Fibroblast of peridontal ligament (primary cell): Measurements from ENCODE around the gene PRSS3.
"Not testable (repeated sequence)": the region's sequence is repeated elsewhere in the genome, so short reads cannot be mapped to it uniquely, and the experiment has no call there.

Experiments used
- DNase-seq: peaks from one replicate; pipeline ENCODE4 v3.0.0-alpha.2; 2010; ENCODE audit errors: extremely low read depth

Gene PRSS3

GRCh38 chr9:33786681-33787080 is 8.7 kb upstream of the PRSS3 start:
- DNase-seq, result no peak

- no peak for DNase-seq
Observed at GRCh38 chr9:33787839-33788238, 7.5 kb upstream of the PRSS3 start.

- not testable (repeated sequence) for DNase-seq
Observed at GRCh38 chr9:33789429-33789828, 5.9 kb upstream of the PRSS3 start.

DNA sequence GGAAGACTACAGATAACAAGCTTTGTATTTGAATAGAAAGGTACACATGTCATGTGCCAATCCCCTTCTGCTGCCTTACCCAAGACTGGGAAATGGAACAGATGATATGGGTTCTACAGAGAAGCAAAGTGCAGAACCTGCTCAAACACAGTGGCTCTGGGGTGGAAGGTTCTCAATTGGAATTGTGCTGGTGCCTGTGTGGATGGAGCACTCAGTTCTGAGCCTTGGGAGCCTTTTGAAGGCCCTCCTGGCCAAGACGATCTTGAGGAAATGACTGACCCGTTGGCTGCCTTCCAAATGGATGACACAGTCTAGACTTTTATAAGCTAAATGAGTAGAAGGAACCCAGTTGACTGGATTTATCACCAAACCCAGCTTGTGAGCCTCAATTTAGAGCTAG is 4.2 kb upstream of the PRSS3 start:
- DNase-seq, result peak; percentile 43

- DNase-seq, result not testable (repeated sequence)
Observed at GRCh38 chr9:33793496-33793895, 1.9 kb upstream of the PRSS3 start.

DNA sequence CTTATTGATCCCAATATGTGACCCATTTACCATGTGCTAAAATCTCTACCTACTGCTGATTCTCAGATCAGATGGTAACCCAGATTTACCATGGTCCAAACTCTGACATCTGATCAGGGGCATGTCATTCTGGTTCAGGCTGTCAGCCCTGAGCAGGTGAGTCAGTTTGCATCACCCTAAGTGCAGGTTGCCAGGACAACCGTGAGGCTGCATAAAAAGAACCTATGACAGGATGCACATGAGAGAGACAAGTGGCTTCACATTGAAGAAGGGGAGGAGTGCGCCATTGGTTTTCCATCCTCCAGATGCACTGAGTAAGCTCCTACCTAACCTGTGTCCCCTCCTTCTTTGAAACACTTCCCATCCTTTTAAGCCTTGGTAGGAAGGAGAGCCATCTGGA is 801 bp upstream of the PRSS3 start:
- no peak for DNase-seq

GRCh38 chr9:33795819-33796218 is 458 bp downstream of the PRSS3 start:
- no peak for DNase-seq

DNA sequence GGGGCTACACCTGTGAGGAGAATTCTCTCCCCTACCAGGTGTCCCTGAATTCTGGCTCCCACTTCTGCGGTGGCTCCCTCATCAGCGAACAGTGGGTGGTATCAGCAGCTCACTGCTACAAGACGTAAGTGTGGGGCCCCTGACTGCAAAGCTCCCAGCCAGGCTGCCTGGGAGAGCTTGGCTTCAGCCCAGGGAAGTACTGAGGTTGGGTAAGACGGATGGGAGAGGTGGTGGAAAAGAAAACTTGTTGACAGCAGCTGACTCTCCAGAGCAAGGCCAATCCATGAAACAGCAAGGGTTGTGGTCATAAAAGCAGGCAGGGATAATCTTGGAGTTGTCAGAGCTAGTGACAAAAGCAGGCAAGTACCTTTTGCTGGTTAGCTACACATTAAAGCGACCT is 1.3 kb downstream of the PRSS3 start:
- not testable (repeated sequence) for DNase-seq

GRCh38 chr9:33797837-33798236 is 2.5 kb downstream of the PRSS3 start:
- no peak for DNase-seq

DNA sequence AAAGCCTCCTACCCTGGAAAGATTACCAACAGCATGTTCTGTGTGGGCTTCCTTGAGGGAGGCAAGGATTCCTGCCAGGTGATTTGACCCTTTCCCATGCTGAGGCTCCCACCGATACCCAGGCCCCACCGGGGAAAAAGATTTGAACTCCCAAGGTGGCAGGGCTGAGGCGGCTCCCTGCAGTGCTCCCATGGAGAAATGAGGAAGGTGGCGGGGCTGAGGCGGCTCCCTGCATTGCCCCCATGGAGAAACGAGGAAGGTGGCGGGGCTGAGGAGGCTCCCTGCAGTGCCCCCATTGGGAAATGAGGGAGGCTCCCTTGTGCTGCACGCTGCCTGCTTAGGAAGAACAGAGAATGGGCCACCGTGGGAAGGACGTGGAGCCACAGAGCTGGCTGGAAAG is 3.2 kb downstream of the PRSS3 start:
- DNase-seq, result no peak

GRCh38 chr9:33799928-33800704 is 4.8 kb downstream of the PRSS3 start:
- no peak for DNase-seq

DNA sequence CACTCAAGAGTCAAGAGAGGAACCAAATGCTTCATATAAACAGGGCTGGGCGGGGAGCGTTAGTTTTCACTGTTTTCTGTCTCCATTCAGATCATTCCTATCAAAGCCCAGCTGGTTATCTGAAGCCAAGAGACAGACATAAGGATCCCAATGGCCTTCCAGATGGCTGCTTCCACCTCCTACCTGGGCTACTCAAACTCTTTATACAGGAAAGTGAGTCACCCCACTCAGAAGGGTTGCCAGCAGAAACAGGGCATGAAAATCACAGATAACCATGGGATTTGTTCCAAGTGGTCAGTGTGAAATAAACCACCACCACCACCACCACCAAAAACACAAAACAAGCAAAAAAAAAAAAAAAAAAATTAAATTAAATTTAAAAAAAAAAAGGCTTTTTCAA is 5.5 kb downstream of the PRSS3 start:
- no peak for DNase-seq

GRCh38 chr9:33801943-33802500 is 6.7 kb downstream of the PRSS3 start:
- not testable (repeated sequence) for DNase-seq

DNA sequence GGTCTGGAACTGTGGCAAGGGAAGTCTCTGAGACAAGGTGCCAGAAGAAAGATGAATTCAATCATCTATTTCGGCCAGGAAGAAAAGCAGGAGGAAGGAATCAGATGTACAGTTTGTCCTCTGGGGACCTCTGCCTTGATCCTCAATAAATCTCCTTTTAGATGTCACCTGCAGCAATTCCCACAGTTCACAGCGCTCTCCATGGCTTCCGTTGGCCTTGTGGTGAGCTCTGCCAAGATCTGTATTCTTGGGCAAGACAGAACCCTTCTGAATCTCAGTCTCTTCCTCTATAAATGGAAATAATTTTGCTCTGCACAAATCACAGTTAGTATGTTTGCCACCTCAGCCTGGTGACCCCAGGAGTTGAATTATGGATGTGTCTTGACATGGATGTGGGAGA is 8.8 kb downstream of the PRSS3 start:
- DNase-seq, result not testable (repeated sequence)

DNA sequence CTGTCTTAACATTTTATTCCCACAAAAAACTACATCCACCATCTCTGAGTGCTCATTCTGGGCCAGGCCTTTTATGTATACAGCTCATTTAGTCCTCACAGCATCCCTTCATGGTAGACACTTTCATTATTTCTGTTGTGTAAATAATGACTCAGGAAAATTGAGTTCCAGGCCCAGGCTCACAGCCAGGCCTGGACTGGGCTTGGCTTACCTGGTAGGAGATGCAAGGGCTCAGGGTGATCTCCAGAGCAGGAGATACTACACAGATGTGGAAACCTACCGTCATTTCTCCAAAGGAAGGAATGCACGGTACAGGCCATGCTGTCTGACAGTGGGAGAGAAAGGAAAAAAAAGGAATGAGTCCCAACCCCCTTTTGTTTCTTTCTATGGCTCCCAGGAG is 11.8 kb downstream of the PRSS3 start:
- not testable (repeated sequence) for DNase-seq

- not testable (repeated sequence) for DNase-seq
Observed at GRCh38 chr9:33808979-33809322, 13.6 kb downstream of the PRSS3 start.

DNA sequence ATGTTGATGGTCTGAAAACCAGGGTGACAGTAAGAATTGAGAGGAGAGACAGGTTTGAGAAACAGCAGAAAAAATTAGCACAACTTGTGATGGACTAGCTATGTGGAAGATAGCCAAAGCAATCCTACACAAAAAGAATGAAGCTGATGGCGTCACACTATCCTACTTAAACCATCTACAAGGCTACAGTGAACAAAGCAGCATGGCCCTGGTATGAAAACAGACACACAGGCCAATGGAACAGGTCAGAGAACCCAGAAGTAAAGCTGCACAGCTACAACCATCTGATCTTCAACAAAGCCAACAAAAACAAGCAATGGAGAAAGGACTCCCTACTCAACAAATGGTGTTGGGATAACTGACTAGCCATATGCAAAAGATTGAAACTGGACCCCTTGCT is 14.1 kb downstream of the PRSS3 start:
- DNase-seq, result no peak

DNA sequence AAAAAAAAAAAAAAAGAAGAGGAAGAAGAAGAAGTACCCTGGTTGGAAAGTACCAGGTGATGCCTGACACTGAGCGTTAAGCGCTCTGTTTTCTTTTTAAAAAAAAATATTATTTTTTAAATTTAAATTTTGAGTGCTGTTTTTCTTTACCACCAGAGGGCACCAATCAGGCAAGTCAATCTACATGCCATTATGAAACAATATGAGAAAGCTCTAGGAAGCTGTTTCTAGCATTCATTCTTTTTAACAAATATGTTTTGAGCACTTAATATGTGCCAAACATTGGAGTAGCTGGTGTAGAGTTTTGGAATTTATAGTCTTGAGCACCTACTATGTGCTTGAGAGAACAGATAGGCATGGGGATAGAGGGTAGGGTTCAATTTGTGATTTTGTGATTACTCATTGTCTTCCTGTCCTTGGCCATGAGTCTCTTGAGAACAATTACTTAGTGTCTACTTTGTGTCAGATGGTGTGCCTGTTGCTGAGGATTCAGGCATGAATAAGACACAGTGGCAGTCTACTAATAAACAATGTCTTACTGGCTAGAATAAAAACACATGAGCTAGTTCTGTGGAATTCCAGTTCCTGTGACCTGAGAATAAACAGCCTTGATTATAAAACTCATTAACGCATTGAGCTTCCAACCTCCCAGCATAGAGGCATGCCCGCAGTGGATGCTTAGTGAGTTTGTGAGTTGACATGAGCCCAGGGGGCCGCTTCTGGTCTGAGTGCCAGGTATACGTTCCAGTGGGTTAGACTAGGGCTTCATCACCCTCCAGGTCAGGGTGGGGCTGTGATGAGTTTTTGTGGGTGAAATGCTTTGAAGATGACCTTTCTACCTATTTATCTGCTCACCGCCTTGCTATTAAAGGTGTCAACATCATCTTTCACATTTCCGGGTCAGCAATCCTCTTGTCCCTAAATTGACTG is 18.6 kb downstream of the PRSS3 start:
- peak; percentile 72 for DNase-seq

DNA sequence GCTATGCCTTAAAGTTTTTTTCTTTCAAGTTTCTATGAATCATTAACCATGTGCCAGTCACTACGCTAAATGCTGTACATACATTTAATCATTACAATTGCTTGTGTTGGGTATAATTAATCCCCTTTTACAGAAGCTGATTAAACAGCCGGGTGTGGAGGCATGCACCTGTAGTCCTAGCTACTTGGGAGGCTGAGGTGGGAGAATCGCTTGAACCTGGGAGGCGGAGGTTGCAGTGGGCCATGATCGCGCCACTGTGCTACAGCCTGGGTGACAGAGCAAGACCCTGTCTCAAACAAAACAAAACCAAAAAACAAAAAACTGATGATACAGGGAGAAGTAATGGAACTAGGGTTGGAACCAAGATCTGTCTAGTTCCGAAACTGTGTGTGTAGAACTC is 20.4 kb downstream of the PRSS3 start:
- DNase-seq, result no peak

- peak; percentile 85 for DNase-seq
Observed at GRCh38 chr9:33816327-33817252, 21.2 kb downstream of the PRSS3 start, which contains the start of gene UBE2R2. Gene UBE2R2, plus strand, starts transcription at chr9:33817160. Its CDS starts 598 bp downstream, at chr9:33817758.
